Smooth muscle cell of the brain vasculature (primary cell): ENCODE data around the gene CD22.
"Not testable (repeated sequence)": the region's sequence is repeated elsewhere in the genome, so short reads cannot be mapped to it uniquely, and the experiment has no call there.

Experiments
- DNase-seq: peaks from one replicate; pipeline ENCODE4 v3.0.0-alpha.2; 2012; ENCODE audit warnings: low read depth, low spot score

The CD22 gene

GRCh38 chr19:35328851-35329285, at the start of gene CD22:
TSS of gene CD22 (plus strand) at chr19:35329187. CDS start at chr19:35332041, 2,854 bp downstream.
- DNase-seq = no peak

- DNase-seq = no peak
Observed at GRCh38 chr19:35279374-35279773, 49.6 kb upstream of the CD22 start.

GRCh38 chr19:35279985-35280821, 48.8 kb upstream of the CD22 start:
- DNase-seq = no peak

- no peak for DNase-seq
Observed at GRCh38 chr19:35281303-35281702, 47.7 kb upstream of the CD22 start.

DNA sequence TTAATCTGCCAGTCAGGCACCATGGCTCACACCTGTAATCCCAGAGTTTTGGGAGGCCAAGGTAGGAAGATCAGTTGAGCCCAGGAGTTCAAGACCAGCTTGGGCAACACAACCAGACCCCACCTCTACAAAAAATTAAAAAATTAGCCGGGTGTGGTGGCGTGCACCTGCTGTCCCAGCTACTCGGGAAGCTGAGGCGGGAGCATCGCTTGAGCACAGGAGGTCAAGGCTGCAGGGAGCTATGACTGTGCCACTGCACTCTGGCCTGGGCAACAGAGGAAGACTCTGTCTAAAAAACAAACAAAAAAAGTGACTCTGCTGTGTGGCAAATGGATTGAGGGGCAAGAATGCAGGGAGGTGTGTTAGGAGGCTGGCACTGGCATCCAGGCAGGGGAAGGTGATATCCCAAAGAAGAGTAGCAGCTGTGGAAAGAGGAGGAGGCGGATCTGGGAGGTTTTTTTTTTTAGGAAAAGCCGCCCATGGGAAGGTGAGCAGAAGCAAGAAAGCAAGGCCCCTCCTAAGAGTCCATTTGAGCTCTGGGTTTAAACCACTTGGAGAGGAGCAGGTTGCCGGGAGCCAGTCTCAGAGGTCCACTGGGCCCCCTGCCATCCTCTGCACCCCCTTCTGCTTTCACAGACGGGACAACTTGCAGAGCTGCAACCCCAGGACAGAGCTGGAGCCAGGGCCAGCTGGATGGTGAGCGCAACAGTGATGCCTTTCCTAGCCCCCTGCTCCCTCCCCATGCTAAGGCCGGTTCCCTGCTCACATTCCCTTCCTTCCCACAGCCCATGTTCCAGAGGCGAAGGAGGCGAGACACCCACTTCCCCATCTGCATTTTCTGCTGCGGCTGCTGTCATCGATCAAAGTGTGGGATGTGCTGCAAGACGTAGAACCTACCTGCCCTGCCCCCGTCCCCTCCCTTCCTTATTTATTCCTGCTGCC, 44.6 kb upstream of the CD22 start:
- DNase-seq = no peak

GRCh38 chr19:35285095-35285449, 43.9 kb upstream of the CD22 start:
- no peak for DNase-seq

GRCh38 chr19:35285465-35285864, 43.5 kb upstream of the CD22 start:
- DNase-seq = not testable (repeated sequence)

DNA sequence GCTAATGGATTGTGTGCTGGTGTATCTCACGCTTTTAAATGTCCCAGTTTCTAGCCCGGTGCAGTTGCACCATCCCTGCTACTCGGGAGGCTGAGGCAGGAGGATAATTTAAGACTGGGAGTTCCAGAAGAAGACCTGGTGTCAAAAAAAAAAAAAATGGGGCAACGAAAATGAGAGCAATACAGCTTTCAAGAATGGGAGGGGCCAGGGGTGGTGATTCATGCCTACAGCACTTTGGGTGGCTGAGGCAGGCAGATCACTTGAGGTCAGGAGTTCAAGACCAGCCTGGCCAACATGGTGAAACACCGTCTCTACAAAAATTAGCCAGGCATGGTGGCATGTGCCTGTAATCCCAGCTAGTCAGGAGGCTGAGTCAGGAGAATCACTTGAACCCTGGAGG, 42.9 kb upstream of the CD22 start:
- DNase-seq = not testable (repeated sequence)

- no peak for DNase-seq
Observed at GRCh38 chr19:35287713-35288112, 41.3 kb upstream of the CD22 start.

- no peak for DNase-seq
Observed at GRCh38 chr19:35288331-35288730, 40.7 kb upstream of the CD22 start.

DNA sequence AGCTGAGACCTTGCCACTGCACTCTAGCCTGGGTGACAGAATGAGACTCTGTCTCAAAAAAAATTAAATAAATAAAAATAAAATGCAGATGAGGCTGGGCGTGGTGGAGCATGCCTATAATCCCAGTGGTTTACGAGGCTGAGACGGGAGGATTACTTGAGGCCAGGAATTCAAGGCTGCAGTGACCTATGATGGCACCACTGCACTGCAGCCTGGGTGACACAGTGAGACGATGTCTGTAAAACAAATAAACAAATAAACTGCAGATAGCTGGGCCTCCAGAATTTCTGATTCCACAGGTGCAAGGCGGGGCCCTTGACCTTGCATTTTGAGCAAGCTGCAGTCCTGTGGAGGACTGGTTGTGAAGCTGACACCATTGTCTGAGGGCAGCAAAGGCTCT, 40.1 kb upstream of the CD22 start:
- no peak for DNase-seq

- no peak for DNase-seq
Observed at GRCh38 chr19:35290381-35291127, 38.4 kb upstream of the CD22 start.

GRCh38 chr19:35291259-35291658, 37.7 kb upstream of the CD22 start:
- no peak for DNase-seq

DNA sequence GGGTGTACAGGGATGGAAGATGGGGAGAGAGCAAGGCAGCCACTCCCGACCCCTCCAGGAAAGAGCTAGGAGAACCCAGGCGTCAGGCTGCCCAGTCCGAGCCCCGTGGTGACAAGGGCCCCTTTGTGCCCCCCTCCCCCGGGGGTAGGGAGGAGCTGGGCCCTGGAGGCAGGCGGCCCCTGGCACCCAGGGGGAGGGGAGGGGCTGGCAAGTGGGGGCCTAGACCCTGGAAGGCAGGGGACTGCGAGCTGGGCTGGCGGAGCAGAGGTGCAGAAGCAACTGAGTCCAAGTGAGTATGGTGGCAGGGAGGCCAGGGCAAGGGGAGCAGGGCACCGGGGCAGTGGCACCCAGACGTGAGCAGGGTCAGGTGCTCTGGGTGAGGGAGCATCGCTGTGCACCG, 37.1 kb upstream of the CD22 start, which contains the start of gene MAG:
Gene MAG, plus strand, starts transcription at position 246 of the 400 bp plus-strand sequence. CDS start 3,248 bp downstream, outside the sequence.
- no peak for DNase-seq

DNA sequence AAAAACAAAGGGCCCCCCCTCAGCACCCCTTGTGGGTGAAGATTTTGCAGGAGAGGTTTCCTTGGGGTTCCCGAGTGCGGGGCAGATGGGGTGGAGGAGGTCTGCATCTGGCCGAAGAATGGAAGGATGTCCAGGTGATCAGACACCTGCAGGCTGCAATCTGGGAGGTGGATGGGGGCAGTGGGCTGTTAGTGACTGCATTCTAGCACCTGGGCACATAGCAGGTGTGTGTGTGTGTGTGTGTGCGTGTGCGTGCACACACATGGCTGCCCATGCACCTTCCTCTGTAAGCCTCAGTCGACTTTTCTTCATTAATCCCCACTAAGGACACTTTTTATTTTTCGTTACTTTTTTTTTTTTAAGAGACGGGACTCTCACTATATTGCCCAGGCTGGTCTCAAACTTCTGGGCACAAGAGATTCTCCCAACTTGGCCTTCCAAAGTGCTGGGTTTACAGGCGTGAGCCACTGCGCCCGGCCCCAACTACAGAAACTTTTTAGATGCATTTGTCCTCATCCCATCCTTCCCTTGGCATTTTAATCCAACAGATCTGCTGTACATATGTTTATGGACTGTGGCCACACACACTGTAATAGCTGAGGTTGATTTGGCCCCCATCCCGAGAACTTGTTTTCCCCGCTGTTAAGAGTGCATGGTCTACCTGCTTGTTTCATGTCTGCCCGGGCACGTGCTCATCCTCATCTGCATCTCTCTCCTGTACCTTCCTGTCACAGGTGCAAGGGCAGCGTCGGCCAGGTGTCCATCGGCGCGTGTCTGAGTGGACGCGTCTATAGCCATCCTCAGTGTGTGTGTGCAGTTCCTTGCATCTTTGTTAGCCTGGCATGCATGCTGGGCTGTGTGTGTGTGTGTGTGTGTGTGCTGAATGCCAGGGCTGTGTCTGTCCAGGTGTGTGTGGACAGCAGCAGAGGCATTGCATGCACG, 36.3 kb upstream of the CD22 start:
- no peak for DNase-seq

DNA sequence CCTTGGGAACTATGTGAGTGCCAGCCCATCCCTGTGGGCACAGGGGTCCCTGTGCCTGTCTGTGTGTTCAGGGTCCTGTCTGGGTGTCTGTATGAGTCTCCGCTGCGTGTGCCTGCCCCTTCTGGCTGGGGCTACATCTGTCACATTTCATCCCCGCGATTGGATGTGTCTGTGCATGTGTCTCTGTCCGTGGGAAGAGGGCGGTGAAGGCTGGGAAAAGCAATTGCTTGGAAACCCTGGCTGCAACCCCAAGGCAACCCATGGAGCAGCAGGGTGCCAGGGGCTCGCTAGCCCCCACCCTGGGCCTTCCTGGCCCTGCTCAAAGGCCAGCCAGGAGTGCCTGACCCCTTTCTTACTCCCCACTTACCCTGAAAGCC, 35.6 kb upstream of the CD22 start:
- DNase-seq = no peak

- no peak for DNase-seq
Observed at GRCh38 chr19:35293808-35294207, 35.2 kb upstream of the CD22 start.

DNA sequence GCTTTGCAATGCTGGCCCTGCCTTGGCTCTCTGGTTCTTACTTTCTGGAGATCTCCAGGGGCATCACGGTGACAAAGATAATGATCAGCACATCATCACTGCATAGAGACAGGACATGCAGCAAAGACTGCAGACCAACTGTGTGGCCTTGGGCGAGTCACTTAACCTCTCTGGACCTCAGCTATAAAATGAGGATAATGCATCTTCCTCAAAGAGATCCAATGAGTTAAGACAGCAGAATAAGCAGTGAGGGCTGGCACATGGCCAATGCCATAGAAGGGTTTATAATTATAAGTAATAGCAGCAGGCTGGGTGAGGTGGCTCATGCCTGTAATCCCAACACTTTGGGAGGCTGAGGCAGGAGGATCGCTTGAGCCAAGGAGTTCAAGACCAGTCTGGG, 34.7 kb upstream of the CD22 start:
- DNase-seq = no peak

DNA sequence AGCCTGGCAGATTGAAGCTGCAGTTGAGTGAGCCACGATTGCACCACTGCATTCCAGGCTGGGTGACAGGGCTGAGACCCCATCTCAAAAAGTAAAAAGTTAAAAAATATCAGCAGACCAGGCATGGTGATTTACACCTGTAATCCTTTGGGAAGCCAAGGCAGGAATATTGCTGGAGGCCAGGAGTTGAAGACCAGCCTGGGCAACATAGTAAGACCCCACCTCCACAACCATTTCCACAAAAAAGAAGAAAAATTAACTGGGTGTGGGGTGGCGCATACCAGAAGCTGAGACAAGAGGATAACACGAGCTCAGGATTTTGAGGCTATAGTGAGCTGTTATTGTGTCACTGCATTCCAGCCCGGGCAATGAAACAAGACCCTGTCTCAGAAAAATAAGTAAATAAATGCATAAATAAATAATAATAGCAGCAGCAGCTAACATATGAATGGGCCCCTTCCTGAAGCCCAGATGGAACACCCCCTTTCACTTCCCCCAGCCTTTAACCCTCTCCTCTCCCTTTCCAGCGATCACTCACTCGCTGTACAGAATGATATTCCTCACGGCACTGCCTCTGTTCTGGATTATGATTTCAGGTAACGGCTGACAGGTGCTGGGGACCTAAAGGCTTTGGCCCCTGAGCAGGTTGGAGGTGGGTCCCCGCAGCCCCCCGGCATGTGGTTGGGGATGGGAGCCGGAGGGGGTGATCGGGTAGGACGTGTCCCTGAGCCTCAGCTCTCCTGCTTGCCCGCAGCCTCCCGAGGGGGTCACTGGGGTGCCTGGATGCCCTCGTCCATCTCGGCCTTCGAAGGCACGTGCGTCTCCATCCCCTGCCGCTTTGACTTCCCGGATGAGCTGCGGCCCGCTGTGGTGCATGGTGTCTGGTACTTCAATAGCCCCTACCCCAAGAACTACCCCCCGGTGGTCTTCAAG, 33.9 kb upstream of the CD22 start:
- no peak for DNase-seq
